ENCODE measurements around the gene RENBP.

The RENBP gene

GRCh38 chrX:153913211-153913610, 31.2 kb downstream of the RENBP start:
- DNase-seq: no peak

GRCh38 chrX:153911798-153912197, 32.6 kb downstream of the RENBP start:
- no peak for DNase-seq

GRCh38 chrX:153910446-153910845, 34.0 kb downstream of the RENBP start:
- DNase-seq: no peak

GRCh38 chrX:153909980-153910360, 34.5 kb downstream of the RENBP start:
- DNase-seq: no peak

GRCh38 chrX:153909024-153909979, 35.1 kb downstream of the RENBP start:
- no peak for DNase-seq

GRCh38 chrX:153908219-153908860, 36.1 kb downstream of the RENBP start:
- no peak for DNase-seq

GRCh38 chrX:153907456-153907855, 37.0 kb downstream of the RENBP start:
- no peak for DNase-seq

GRCh38 chrX:153906126-153906917, 38.1 kb downstream of the RENBP start:
- no peak for DNase-seq

- DNase-seq: no peak
Observed at GRCh38 chrX:153905481-153906095, 38.9 kb downstream of the RENBP start.

GRCh38 chrX:153903991-153904957, 40.2 kb downstream of the RENBP start, which contains the start of gene AVPR2:
TSS of gene AVPR2 (plus strand) at chrX:153904673. CDS start at chrX:153905146, 473 bp downstream.
- no peak for DNase-seq

- DNase-seq: no peak
Observed at GRCh38 chrX:153903238-153903980, 41.0 kb downstream of the RENBP start.

GRCh38 chrX:153902385-153902784, 42.1 kb downstream of the RENBP start:
- no peak for DNase-seq

- no peak for DNase-seq
Observed at GRCh38 chrX:153901753-153902140, 42.7 kb downstream of the RENBP start.

GRCh38 chrX:153900831-153901752, 43.4 kb downstream of the RENBP start:
- DNase-seq: peak; percentile 35 to 68

- no peak for DNase-seq
Observed at GRCh38 chrX:153897899-153898298, 46.5 kb downstream of the RENBP start.

- no peak for DNase-seq
Observed at GRCh38 chrX:153889123-153889522, 55.3 kb downstream of the RENBP start.

GRCh38 chrX:153888344-153888743, 56.1 kb downstream of the RENBP start:
- DNase-seq: no peak

- DNase-seq: no peak
Observed at GRCh38 chrX:153887385-153887784, 57.1 kb downstream of the RENBP start.

- DNase-seq: no peak
Observed at GRCh38 chrX:153886915-153887314, 57.5 kb downstream of the RENBP start.

Measured in stimulated activated CD4-positive, alpha-beta T cell treated with anti-CD3 and anti-CD28 coated beads, Interleukin-4, amount 100 ng/mL, for 4 hours (primary cell).